HG02973 (cell line): ENCODE results near the gene DHTKD1.
"Not testable (repeated sequence)": the region's sequence is repeated elsewhere in the genome, so short reads cannot be mapped to it uniquely, and the experiment has no call there.

Source experiments
- ATAC-seq: cut with Tn5 transposase; IDR thresholded peaks from one replicate; pipeline ENCODE4 v1.9.1; 2021; ENCODE audit warnings: moderate library complexity; ENCODE audit not compliant: unreplicated experiment

Gene DHTKD1

GRCh38 chr10:12063483-12063818 is 5.3 kb upstream of the DHTKD1 start:
- ATAC-seq = no peak

- ATAC-seq = no peak
Observed at GRCh38 chr10:12067336-12067735, 1.4 kb upstream of the DHTKD1 start.

DNA sequence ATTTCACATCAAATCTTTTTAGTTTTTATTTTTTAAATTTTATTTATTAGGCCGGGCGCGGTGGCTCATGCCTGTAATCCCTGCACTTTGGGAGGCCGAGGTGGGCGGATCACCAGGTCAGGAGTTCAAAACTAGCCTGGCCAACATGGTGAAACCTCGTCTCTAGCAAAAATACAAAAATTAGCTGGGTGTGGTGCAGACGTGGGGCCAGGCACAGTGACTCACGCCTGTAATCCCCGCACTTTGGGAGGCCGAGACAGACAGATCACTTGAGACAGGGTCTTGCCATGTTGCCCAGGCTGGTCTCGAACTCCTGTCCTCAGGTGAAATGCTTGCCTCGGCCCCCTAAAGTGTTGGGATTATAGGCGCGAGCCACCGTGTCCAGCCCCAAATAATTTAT is 2.7 kb downstream of the DHTKD1 start:
- not testable (repeated sequence) for ATAC-seq

GRCh38 chr10:12073526-12073925 is 4.8 kb downstream of the DHTKD1 start:
- no peak for ATAC-seq

- no peak for ATAC-seq
Observed at GRCh38 chr10:12077580-12078180, 8.9 kb downstream of the DHTKD1 start.

DNA sequence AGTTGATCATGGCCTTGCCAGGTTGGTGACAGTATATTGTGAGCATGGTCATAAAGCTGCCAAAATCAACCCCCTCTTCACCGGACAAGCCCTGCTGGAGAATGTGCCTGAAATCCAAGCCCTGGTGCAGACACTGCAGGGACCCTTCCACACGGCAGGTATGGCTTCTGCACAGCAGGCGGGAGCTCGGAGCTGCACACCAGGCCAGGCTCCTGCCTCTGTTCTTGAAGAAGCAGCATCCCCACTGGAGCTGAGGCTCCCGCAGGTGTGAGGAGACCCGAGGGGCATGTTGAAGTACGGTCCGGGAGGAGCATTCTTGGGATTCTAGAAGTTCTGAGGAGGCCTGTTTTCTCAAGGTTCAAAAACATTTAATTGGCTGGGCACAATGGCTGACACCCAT is 12.7 kb downstream of the DHTKD1 start:
- ATAC-seq = no peak

DNA sequence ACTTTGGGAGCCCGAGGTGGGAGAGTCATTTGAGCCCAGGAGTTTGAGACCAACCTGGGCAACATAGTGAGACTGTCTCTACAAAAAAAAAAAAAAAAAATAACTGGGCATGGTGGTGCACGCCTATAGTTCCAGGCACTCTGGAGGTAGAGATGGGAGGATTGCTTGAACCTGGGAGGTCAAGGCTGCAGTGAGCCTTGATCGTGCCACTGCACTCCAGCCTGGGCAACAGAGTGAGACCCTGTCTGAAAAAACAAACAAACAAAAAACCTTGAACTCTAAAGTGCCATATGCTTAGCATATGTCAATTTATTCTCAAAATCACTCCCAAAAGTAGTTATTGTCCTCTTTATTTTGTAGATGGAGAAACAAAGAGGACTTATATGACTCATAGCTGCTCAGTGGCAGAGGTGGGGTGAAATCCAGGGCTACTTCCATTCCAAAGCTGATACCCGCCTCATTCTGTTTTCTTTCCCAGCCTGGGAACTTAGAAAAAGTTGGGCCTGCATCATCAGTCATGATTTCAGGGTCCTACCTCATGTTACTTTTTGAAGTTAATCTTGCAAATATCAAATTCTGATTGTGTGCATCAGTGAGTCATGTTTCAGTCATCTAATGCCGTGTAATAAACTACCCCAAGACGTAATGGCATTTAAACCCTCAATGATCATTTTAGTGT is 13.3 kb downstream of the DHTKD1 start:
- no peak for ATAC-seq

GRCh38 chr10:12088919-12089318 is 20.2 kb downstream of the DHTKD1 start:
- ATAC-seq = no peak

GRCh38 chr10:12091421-12091820 is 22.7 kb downstream of the DHTKD1 start:
- ATAC-seq = no peak

- ATAC-seq = not testable (repeated sequence)
Observed at GRCh38 chr10:12097361-12097760, 28.6 kb downstream of the DHTKD1 start.

DNA sequence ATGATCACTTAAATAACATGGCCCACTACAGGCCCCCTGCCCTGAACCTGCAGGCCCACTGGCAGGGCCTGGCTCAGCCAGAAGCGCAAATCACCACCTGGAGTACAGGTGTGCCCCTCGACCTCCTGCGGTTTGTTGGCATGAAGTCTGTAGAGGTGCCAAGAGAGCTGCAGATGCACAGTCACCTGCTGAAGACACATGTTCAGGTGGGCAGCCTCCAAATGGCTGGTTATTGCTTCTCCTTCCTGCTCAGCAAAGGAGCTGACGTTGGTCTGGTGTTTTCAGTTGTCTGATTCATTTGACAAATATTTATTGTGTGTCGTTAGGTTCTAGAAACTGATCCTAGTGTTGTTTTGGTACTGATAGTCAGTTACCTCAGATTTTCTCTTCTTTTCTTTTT is 29.0 kb downstream of the DHTKD1 start:
- no peak for ATAC-seq

DNA sequence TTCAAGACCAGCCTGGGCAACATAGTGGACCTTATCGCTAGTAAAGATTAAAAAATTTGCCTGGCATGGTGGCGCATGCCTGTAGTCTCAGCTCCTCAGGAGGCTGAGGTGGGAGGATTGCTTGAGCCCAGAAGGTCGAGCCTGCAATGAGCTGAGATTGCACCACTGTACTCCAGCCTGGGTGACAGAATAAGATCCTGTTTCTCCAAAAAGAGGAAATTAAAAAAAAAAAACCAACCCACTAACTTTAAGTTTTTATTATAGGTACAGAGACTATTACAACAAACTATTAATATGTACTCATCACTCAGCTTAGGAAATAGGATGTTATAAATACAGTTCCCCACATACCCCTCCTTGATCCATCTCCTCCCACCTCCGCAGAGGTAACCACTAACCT is 30.2 kb downstream of the DHTKD1 start:
- no peak for ATAC-seq

GRCh38 chr10:12103802-12104201 is 35.0 kb downstream of the DHTKD1 start:
- no peak for ATAC-seq

DNA sequence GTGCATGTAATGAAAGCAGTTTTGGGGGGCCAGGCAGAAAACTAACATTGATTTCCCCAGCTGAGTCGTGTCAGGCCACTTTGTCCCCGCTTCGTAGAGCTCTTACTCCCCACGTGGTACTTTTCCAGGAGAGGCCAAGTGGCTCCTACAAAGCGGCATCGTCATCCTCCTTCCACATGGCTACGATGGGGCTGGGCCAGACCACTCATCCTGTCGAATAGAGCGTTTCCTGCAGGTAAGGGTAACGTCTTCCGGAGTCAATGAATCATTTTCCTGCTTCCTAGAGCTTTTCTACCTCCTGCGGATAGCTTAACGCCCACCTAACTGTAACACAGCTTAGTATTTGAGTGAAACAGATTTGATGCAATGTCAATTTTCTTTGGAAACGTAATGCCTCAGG is 39.0 kb downstream of the DHTKD1 start:
- no peak for ATAC-seq

GRCh38 chr10:12109286-12109685 is 40.5 kb downstream of the DHTKD1 start:
- no peak for ATAC-seq

DNA sequence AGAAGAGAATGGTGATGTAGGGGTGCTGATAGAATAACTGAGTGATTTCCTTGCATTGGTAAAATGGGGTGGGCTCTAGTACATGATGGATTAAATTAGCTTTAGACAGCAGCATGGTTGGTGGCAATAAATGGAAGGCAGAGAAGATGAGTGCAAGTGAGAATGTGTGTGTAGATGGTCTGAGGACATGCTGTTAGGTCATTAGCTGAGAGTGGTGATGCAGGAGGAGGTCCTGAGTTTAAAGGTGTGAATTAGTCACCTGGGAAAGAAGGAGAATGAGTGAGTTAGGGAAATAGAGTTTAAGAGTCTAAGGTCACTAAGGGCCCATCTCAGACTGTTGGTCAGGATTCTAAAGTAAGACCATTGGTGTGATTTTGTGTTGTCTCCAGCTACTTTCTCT is 42.8 kb downstream of the DHTKD1 start:
- ATAC-seq = no peak

GRCh38 chr10:12113627-12114026 is 44.9 kb downstream of the DHTKD1 start:
- no peak for ATAC-seq

DNA sequence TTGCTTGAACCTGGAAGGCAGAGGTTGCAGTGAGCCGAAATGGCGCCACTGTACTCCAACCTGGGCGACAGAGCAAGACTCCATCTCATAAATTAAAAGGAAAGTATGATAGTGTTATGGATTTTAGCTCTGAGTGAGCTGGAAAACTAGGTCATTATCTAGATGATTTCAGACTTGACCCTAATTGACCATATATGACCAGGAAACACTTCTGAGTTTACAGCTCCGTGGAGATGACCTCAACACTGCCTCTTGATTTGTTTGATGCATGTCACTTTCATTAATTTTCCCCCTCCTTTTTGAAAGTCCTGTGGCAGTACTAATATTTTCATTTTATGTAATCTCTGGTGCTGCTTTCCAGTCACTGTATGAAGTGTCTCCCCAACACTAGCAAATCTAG is 52.9 kb downstream of the DHTKD1 start:
- ATAC-seq = no peak

DNA sequence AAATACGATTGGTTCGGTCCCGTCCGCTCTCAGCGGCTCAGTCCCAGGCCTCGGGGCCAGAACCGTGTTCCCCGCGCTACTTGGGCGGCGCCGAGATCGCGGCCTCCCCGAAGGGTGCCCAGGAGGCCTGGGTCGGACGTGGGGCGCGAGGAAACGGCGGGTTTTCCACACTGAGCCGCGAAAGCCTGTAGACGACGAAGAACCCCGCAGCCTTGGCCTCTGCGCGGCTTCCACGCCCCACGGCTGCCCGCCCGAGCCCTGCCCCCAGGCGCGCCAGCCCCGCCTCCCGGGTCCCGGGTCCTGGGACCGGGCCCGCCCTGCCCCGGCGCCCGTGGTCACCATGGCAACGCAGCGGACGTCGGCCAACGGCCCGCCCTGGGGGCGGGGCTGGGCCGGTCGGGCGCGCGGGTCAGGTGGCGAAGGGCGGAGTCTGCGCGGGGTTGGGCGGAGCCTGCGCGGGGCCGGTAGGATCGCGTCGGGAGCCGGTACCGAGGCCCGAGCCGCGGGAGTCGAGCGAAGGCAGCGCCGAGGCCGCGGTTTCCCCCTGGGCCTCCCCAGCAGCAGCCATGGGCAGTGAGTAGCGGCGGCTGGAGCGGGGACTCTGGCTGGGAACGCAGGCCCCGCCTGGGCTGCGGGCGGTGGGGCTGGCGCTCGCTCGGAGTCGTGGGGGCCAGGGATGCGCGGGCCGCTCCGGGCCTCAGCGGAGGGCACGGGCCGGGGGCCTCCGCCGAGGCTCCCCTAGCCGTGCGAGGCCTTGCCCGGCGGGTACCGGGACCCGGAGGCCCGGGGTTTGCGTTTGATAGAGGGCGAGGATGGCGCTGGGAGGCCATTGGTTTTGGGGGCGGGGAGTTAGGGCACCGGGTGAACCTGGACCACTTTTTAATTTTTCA is 60.7 kb downstream of the DHTKD1 start, which contains the start of gene SEC61A2:
SEC61A2 (plus strand) TSS at position 456 of the 890 bp plus-strand sequence; CDS start at position 567, 111 bp downstream.
- ATAC-seq = peak; percentile 86

DNA sequence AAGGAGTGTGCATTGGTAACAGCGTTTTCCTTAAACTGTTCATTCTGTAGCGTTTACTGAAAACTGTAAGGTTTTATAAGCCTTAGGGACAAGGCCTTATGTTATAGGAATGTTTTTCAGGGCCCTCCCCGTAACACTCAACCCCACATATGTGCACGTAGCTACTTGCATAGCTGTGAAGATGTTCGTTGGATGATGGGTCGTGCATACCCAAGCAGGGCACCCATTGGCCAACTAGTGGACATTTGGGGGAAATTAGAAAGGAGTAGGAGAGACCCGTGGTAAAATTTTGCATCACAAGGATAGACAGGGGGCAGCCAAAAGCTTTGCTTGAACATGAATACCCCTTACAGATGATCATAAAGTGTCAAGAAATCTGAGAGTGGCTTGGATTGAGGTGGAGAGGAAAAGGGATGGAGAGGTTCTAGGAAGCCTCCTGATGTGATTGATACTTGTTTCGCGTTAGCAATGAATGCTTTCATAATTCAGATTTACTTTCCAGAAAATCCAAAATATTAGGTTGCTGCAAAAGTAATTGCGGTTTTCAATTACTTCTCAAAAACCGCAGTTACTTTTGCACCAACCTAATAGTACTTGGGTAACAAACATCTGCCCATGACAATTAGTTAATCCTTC is 61.6 kb downstream of the DHTKD1 start:
- peak; percentile 31 for ATAC-seq

DNA sequence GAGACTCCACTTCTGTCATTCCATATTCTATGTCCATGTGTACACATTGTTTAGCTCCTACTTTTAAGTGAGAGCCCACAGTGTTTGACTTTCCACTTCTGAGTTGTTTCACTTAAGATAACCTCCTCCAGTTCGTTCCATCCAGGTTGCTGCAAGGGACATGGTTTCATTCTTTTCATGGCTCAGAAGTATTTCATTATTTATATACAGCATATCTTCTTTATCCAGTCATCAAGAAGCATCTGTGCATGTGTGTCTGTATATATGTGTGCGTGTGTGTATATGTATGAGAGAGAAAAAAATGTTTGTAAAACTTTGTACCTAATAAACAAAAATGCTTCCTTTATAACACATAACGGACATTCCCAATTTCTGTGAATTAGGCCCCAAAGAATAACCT is 66.9 kb downstream of the DHTKD1 start:
- ATAC-seq = no peak
